GM18505 (cell line): Measurements from ENCODE around the gene NTNG2.

Experiments
- ATAC-seq: cut with Tn5 transposase; IDR thresholded peaks from one replicate; pipeline ENCODE4 v1.9.1; 2021; ENCODE audit not compliant: unreplicated experiment
- POLR2A ChIP-seq: IDR thresholded peaks from 4 replicates; pipeline ENCODE4 v1.6.1; 2011; ENCODE audit warnings: borderline replicate concordance; ENCODE audit not compliant: insufficient read depth, insufficient read length; ENCODE audit errors: extremely low read depth

The NTNG2 gene

GRCh38 chr9:132241840-132242620 lies 80.2 kb downstream of the NTNG2 start:
- TF ChIP-seq POLR2A, result no peak
- ATAC-seq, result no peak

GRCh38 chr9:132242621-132243155 lies 80.8 kb downstream of the NTNG2 start:
- no peak for TF ChIP-seq POLR2A
- no peak for ATAC-seq

- no peak for TF ChIP-seq POLR2A
- ATAC-seq, result no peak
Measured at GRCh38 chr9:132243156-132244074, 81.6 kb downstream of the NTNG2 start.

GRCh38 chr9:132244582-132245455 lies 83.0 kb downstream of the NTNG2 start:
- TF ChIP-seq POLR2A, result no peak
- no peak for ATAC-seq

- ATAC-seq, result no peak
- no peak for TF ChIP-seq POLR2A
Measured at GRCh38 chr9:132245465-132245864, 83.6 kb downstream of the NTNG2 start.

GRCh38 chr9:132247942-132248341 lies 86.1 kb downstream of the NTNG2 start:
- no peak for TF ChIP-seq POLR2A
- no peak for ATAC-seq

GRCh38 chr9:132249123-132249522 lies 87.3 kb downstream of the NTNG2 start:
- ATAC-seq, result no peak
- no peak for TF ChIP-seq POLR2A

GRCh38 chr9:132249690-132250089 lies 87.8 kb downstream of the NTNG2 start:
- TF ChIP-seq POLR2A, result no peak
- ATAC-seq, result no peak

GRCh38 chr9:132250324-132251262 lies 88.7 kb downstream of the NTNG2 start:
- no peak for TF ChIP-seq POLR2A
- no peak for ATAC-seq

- ATAC-seq, result no peak
Measured at GRCh38 chr9:132260846-132261245, 99.0 kb downstream of the NTNG2 start.

GRCh38 chr9:132266017-132266416 lies 104.2 kb downstream of the NTNG2 start:
- no peak for ATAC-seq
- no peak for TF ChIP-seq POLR2A

More at GRCh38 chr9:132260846-132261245, 99.0 kb downstream of the NTNG2 start:
- no peak for TF ChIP-seq POLR2A

- no peak for TF ChIP-seq POLR2A
- no peak for ATAC-seq
Measured at GRCh38 chr9:132267660-132268059, 105.8 kb downstream of the NTNG2 start.
